ENCODE results near the gene PNMA6A.

Gene PNMA6A

DNA sequence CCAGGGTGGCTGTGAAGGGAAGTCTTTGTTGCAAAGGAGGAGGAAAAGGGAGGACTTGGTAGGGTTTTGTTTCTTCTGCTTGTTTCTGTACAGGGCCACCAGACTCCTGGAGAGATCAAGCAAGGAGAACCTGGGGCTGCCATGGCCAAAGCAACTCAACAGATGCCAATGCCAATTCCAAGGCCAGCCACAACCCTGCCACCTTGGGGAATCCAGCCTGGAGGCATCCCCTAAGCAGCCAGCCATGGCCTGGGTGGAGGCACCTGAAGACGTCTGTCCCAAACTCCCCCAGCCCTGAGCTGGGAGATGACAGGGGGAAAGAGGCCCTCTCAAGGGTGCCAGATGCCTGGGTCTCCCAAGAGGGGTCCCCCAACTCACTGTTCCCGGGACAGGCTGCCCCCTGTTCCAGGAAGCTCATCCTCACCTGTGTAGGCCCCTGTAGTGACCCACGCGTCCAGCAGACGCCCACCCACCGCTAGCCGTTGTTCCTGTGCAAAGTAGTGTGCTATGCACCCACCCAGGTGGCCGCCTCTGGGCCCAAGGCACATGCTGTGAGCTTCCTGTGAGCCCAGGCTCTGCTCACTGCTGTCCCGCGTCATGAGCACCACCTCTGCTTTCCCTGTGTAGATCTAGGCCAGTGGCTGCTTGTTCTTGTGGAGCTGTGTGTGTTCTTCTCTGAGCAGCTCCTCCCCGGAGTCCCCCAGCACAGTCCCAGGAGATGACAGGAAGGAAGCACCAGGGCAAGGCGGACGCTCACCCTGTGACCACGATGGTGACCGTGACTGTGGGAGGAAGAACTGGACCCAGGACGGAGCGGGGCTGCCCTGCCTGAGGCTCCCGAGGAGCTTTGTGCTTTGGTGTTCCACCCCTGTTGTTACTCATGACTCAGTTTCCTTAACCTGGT, 12.8 kb upstream of the PNMA6A start:
- no peak overlapping the region for H3K27ac ChIP-seq (ENCODE audit: low read depth, low read length)
- H2BK15ac ChIP-seq (replicated peaks; ENCODE audit: low read depth): no peak overlapping the region
- DNase-seq: no peak
- no peak overlapping the region for H3K4me3 ChIP-seq (ENCODE audit: low read length)
- H2AK5ac ChIP-seq (ENCODE audit: low read length): no peak overlapping the region
- H3K18ac ChIP-seq (ENCODE audit: low read length): no peak overlapping the region
- no peak overlapping the region for H3K4me2 ChIP-seq (ENCODE audit: low read length)
- no peaks in the 10 kb centered on the region for H3K4me1 ChIP-seq (ENCODE audit: control insufficient read depth, low read depth, low read length)
- H3K9ac ChIP-seq (ENCODE audit: low read length): no peak overlapping the region
- H3K4ac ChIP-seq (ENCODE audit: low read depth, low read length): no peak overlapping the region
- no peaks in the 10 kb centered on the region for H3K36me3 ChIP-seq (ENCODE audit: control insufficient read depth, insufficient read depth, low read length)
- no peak overlapping the region for H2BK5ac ChIP-seq (ENCODE audit: low read length)
- no CpG with 5 or more reads among the region's 18 CpGs for WGBS (ENCODE audit: extremely low coverage, insufficient coverage, low lambda C conversion rate)
- H3K79me1 ChIP-seq (ENCODE audit: low read length): no peaks in the 10 kb centered on the region
- no peak overlapping the region for H3K56ac ChIP-seq (ENCODE audit: low read length)
- no peaks in the 10 kb centered on the region for H3K27me3 ChIP-seq (ENCODE audit: insufficient read depth, low read length, poor library complexity)
- no peak overlapping the region for H4K5ac ChIP-seq (ENCODE audit: low read length)
- H3K79me2 ChIP-seq (ENCODE audit: control insufficient read depth, insufficient read depth, low read length): no peaks in the 10 kb centered on the region
- H2BK120ac ChIP-seq (ENCODE audit: low read depth, low read length): no peak overlapping the region
- no peak overlapping the region for H4K8ac ChIP-seq (ENCODE audit: low read depth, low read length)
- no peak overlapping the region for H3K23ac ChIP-seq (ENCODE audit: low read length)

DNA sequence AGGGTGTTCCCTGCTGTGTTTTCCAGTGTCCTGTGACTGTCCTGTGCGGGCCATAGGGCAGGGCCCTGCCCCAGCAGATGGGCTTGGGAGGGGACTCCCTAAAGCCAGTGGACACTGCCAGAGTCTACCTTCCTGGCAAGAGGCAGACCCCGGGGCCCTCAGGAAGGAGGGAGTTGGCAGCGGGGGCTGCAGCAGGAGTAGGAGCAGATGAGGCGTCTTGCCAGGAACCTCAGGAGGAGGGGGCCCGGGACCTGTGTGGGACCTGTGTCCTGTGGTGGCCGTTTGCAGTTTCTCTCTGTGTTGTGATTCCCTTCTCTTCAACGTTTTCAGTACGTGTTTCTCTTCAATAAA, 12.2 kb upstream of the PNMA6A start:
- Histone ChIP-seq H3K79me1 (ENCODE audit: low read length) (no peaks in the 10 kb centered on the region), H2BK120ac (ENCODE audit: low read depth, low read length) (no peak overlapping the region), H2AK5ac (ENCODE audit: low read length) (no peak overlapping the region), H3K18ac (ENCODE audit: low read length) (no peak overlapping the region), H4K5ac (ENCODE audit: low read length) (no peak overlapping the region), H4K8ac (ENCODE audit: low read depth, low read length) (no peak overlapping the region), H3K4me1 (ENCODE audit: control insufficient read depth, low read depth, low read length) (no peaks in the 10 kb centered on the region), H3K23ac (ENCODE audit: low read length) (no peak overlapping the region), H3K27me3 (ENCODE audit: insufficient read depth, low read length, poor library complexity) (no peaks in the 10 kb centered on the region), H3K4me3 (ENCODE audit: low read length) (no peak overlapping the region), H3K9ac (ENCODE audit: low read length) (no peak overlapping the region), H3K79me2 (ENCODE audit: control insufficient read depth, insufficient read depth, low read length) (no peaks in the 10 kb centered on the region), H3K27ac (ENCODE audit: low read depth, low read length) (no peak overlapping the region), H2BK5ac (ENCODE audit: low read length) (no peak overlapping the region), H3K36me3 (ENCODE audit: control insufficient read depth, insufficient read depth, low read length) (no peaks in the 10 kb centered on the region), H3K4me2 (ENCODE audit: low read length) (no peak overlapping the region), H3K56ac (ENCODE audit: low read length) (no peak overlapping the region), H3K4ac (ENCODE audit: low read depth, low read length) (no peak overlapping the region), H2BK15ac (replicated peaks; ENCODE audit: low read depth) (no peak overlapping the region)
- WGBS (ENCODE audit: extremely low coverage, insufficient coverage, low lambda C conversion rate): no CpG with 5 or more reads among the region's 8 CpGs
- DNase-seq: no peak

- Histone ChIP-seq H3K4me3 (ENCODE audit: low read length) (no peak overlapping the region), H2AK5ac (ENCODE audit: low read length) (no peak overlapping the region), H3K56ac (ENCODE audit: low read length) (no peak overlapping the region), H3K4ac (ENCODE audit: low read depth, low read length) (no peak overlapping the region), H3K27ac (ENCODE audit: low read depth, low read length) (no peak overlapping the region), H4K5ac (ENCODE audit: low read length) (no peak overlapping the region), H3K18ac (ENCODE audit: low read length) (no peak overlapping the region), H2BK120ac (ENCODE audit: low read depth, low read length) (no peak overlapping the region), H2BK15ac (replicated peaks; ENCODE audit: low read depth) (no peak overlapping the region), H3K23ac (ENCODE audit: low read length) (no peak overlapping the region), H2BK5ac (ENCODE audit: low read length) (no peak overlapping the region), H3K9ac (ENCODE audit: low read length) (no peak overlapping the region), H3K36me3 (ENCODE audit: control insufficient read depth, insufficient read depth, low read length) (no peaks in the 10 kb centered on the region), H4K8ac (ENCODE audit: low read depth, low read length) (no peak overlapping the region), H3K27me3 (ENCODE audit: insufficient read depth, low read length, poor library complexity) (no peaks in the 10 kb centered on the region), H3K4me1 (ENCODE audit: control insufficient read depth, low read depth, low read length) (no peaks in the 10 kb centered on the region), H3K4me2 (ENCODE audit: low read length) (no peak overlapping the region), H3K79me2 (ENCODE audit: control insufficient read depth, insufficient read depth, low read length) (no peaks in the 10 kb centered on the region), H3K79me1 (ENCODE audit: low read length) (no peaks in the 10 kb centered on the region)
- no peak for DNase-seq
- WGBS (ENCODE audit: extremely low coverage, insufficient coverage, low lambda C conversion rate): no CpG with 5 or more reads among the region's 3 CpGs
Observed at GRCh38 chrX:153061732-153062131, 10.5 kb upstream of the PNMA6A start.

DNA sequence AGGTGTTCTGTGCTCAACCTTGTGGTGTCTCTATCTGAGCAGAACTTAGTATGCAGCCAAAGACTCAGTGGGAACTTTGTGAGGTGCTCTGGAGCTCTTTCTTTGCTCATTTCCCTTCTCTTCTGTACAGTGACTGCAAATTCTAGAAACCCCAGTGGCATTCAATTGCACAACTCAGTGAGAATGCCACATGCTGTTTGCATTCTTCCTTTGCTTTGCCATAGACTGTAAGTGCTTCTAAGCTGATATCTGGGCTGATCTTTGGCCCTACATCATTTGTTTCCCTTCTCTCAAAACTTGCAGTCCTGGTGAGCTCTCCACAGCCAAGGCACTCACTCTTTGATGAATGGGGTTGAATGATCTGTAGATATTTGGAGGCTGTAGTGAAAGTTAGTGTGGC, 8.9 kb upstream of the PNMA6A start:
- no peak overlapping the region for H4K5ac ChIP-seq (ENCODE audit: low read length)
- H3K23ac ChIP-seq (ENCODE audit: low read length): no peak overlapping the region
- no peak overlapping the region for H2AK5ac ChIP-seq (ENCODE audit: low read length)
- H3K18ac ChIP-seq (ENCODE audit: low read length): no peak overlapping the region
- H3K9ac ChIP-seq (ENCODE audit: low read length): no peak overlapping the region
- no peak overlapping the region for H2BK5ac ChIP-seq (ENCODE audit: low read length)
- no peak overlapping the region for H2BK15ac ChIP-seq (replicated peaks; ENCODE audit: low read depth)
- no peak overlapping the region for H3K4me3 ChIP-seq (ENCODE audit: low read length)
- DNase-seq: no peak
- no peaks in the 10 kb centered on the region for H3K4me1 ChIP-seq (ENCODE audit: control insufficient read depth, low read depth, low read length)
- H3K27ac ChIP-seq (ENCODE audit: low read depth, low read length): no peak overlapping the region
- H2BK120ac ChIP-seq (ENCODE audit: low read depth, low read length): no peak overlapping the region
- no peaks in the 10 kb centered on the region for H3K27me3 ChIP-seq (ENCODE audit: insufficient read depth, low read length, poor library complexity)
- H3K4me2 ChIP-seq (ENCODE audit: low read length): no peak overlapping the region
- H3K79me1 ChIP-seq (ENCODE audit: low read length): no peaks in the 10 kb centered on the region
- H4K8ac ChIP-seq (ENCODE audit: low read depth, low read length): no peak overlapping the region
- no peaks in the 10 kb centered on the region for H3K36me3 ChIP-seq (ENCODE audit: control insufficient read depth, insufficient read depth, low read length)
- no peak overlapping the region for H3K56ac ChIP-seq (ENCODE audit: low read length)
- H3K79me2 ChIP-seq (ENCODE audit: control insufficient read depth, insufficient read depth, low read length): no peaks in the 10 kb centered on the region
- H3K4ac ChIP-seq (ENCODE audit: low read depth, low read length): no peak overlapping the region

- Histone ChIP-seq H3K27me3 (ENCODE audit: insufficient read depth, low read length, poor library complexity) (no peaks in the 10 kb centered on the region), H3K56ac (ENCODE audit: low read length) (no peak overlapping the region), H3K23ac (ENCODE audit: low read length) (no peak overlapping the region), H3K18ac (ENCODE audit: low read length) (no peak overlapping the region), H3K9ac (ENCODE audit: low read length) (no peak overlapping the region), H3K27ac (ENCODE audit: low read depth, low read length) (no peak overlapping the region), H4K8ac (ENCODE audit: low read depth, low read length) (no peak overlapping the region), H2AK5ac (ENCODE audit: low read length) (no peak overlapping the region), H3K79me1 (ENCODE audit: low read length) (no peaks in the 10 kb centered on the region), H3K4ac (ENCODE audit: low read depth, low read length) (no peak overlapping the region), H4K5ac (ENCODE audit: low read length) (no peak overlapping the region), H2BK120ac (ENCODE audit: low read depth, low read length) (no peak overlapping the region), H3K4me2 (ENCODE audit: low read length) (no peak overlapping the region), H3K36me3 (ENCODE audit: control insufficient read depth, insufficient read depth, low read length) (no peaks in the 10 kb centered on the region), H3K79me2 (ENCODE audit: control insufficient read depth, insufficient read depth, low read length) (no peaks in the 10 kb centered on the region), H2BK5ac (ENCODE audit: low read length) (no peak overlapping the region), H3K4me1 (ENCODE audit: control insufficient read depth, low read depth, low read length) (no peaks in the 10 kb centered on the region), H3K4me3 (ENCODE audit: low read length) (no peak overlapping the region), H2BK15ac (replicated peaks; ENCODE audit: low read depth) (no peak overlapping the region)
- no CpG with 5 or more reads among the region's 2 CpGs for WGBS (ENCODE audit: extremely low coverage, insufficient coverage, low lambda C conversion rate)
- peak; percentile 33 for DNase-seq
Observed at GRCh38 chrX:153064061-153064460, 8.2 kb upstream of the PNMA6A start.

GRCh38 chrX:153065389-153065788, 6.9 kb upstream of the PNMA6A start:
- Histone ChIP-seq H3K4ac (ENCODE audit: low read depth, low read length) (no peak overlapping the region), H3K4me3 (ENCODE audit: low read length) (no peak overlapping the region), H3K27ac (ENCODE audit: low read depth, low read length) (no peak overlapping the region), H2BK15ac (replicated peaks; ENCODE audit: low read depth) (no peak overlapping the region), H4K8ac (ENCODE audit: low read depth, low read length) (no peak overlapping the region), H3K36me3 (ENCODE audit: control insufficient read depth, insufficient read depth, low read length) (no peaks in the 10 kb centered on the region), H3K4me2 (ENCODE audit: low read length) (no peak overlapping the region), H3K79me2 (ENCODE audit: control insufficient read depth, insufficient read depth, low read length) (no peaks in the 10 kb centered on the region), H3K23ac (ENCODE audit: low read length) (no peak overlapping the region), H3K27me3 (ENCODE audit: insufficient read depth, low read length, poor library complexity) (no peaks in the 10 kb centered on the region), H2AK5ac (ENCODE audit: low read length) (no peak overlapping the region), H3K56ac (ENCODE audit: low read length) (no peak overlapping the region), H3K18ac (ENCODE audit: low read length) (no peak overlapping the region), H3K4me1 (ENCODE audit: control insufficient read depth, low read depth, low read length) (no peaks in the 10 kb centered on the region), H2BK120ac (ENCODE audit: low read depth, low read length) (no peak overlapping the region), H3K79me1 (ENCODE audit: low read length) (no peaks in the 10 kb centered on the region), H4K5ac (ENCODE audit: low read length) (no peak overlapping the region), H2BK5ac (ENCODE audit: low read length) (no peak overlapping the region), H3K9ac (ENCODE audit: low read length) (no peak overlapping the region)
- peak; percentile 1 for DNase-seq
- no CpG with 5 or more reads among the region's 6 CpGs for WGBS (ENCODE audit: extremely low coverage, insufficient coverage, low lambda C conversion rate)

Data from mesendoderm (in vitro differentiated cells).